AG10803 (cell line): Measurements from ENCODE around the gene CALN1.
"Not testable (repeated sequence)": the region's sequence is repeated elsewhere in the genome, so short reads cannot be mapped to it uniquely, and the experiment has no call there.

Experiments used
- DNase-seq: peaks from one replicate; pipeline ENCODE4 v3.0.0; 2010; ENCODE audit warnings: low read depth
- H3K4me3 ChIP-seq: 2 replicates; pipeline ENCODE4 v1.5.1; 2011; ENCODE audit warnings: mild to moderate bottlenecking, low read length, control low read depth
- CTCF ChIP-seq: conservative IDR thresholded peaks from 2 replicates; pipeline ENCODE4 v1.5.1; 2011; ENCODE audit warnings: mild to moderate bottlenecking, low read length, control low read depth, inconsistent platforms

The CALN1 gene

GRCh38 chr7:72394016-72394415, 18.1 kb downstream of the CALN1 start:
- DNase-seq, result no peak
- no peak overlapping the region for H3K4me3 ChIP-seq
- no peak for TF ChIP-seq CTCF

GRCh38 chr7:72391821-72392377, 20.2 kb downstream of the CALN1 start:
- DNase-seq, result no peak
- TF ChIP-seq CTCF, result no peak
- H3K4me3 ChIP-seq, result no peak overlapping the region

GRCh38 chr7:72386118-72386517, 26.0 kb downstream of the CALN1 start:
- no peak for TF ChIP-seq CTCF
- no peak overlapping the region for H3K4me3 ChIP-seq
- DNase-seq, result no peak

- no peak overlapping the region for H3K4me3 ChIP-seq
- TF ChIP-seq CTCF, result no peak
- DNase-seq, result no peak
These were observed 49.9 kb downstream of the CALN1 start for GRCh38 chr7:72362246-72362645.

GRCh38 chr7:72345208-72345727, 66.9 kb downstream of the CALN1 start:
- no peak overlapping the region for H3K4me3 ChIP-seq
- TF ChIP-seq CTCF, result no peak
- no peak for DNase-seq

- no peak for DNase-seq
- TF ChIP-seq CTCF, result no peak
- no peak overlapping the region for H3K4me3 ChIP-seq
These were observed 68.1 kb downstream of the CALN1 start for GRCh38 chr7:72343991-72344390.

GRCh38 chr7:72343354-72343753, 68.8 kb downstream of the CALN1 start:
- DNase-seq, result not testable (repeated sequence)

More at GRCh38 chr7:72343354-72343753, 68.8 kb downstream of the CALN1 start:
- not testable (repeated sequence) for H3K4me3 ChIP-seq
